ENCODE results near the gene FSTL5. TPM values are rescaled to one million over a fixed set of nuclear protein-coding genes. Genes with fewer than 3 reads are reported as not detected.

The FSTL5 gene
- total RNA-seq, 1 experiment from 2014 or later: 1.9 TPM

- no peak for TF ChIP-seq CTCF (IDR thresholded peaks at IDR 0.05; ENCODE audit: insufficient read depth in 1 of 2, low read depth in 1 of 2, low read length in 1 of 2, severe bottlenecking in 1 of 2, unreplicated experiment in 1 of 2)
- intact Hi-C loops (cut with micrococcal nuclease; ENCODE audit: unreplicated experiment): no loop called here
- Histone ChIP-seq H3K4me3 (ENCODE audit: low read depth, low read length) (no peak overlapping the region), H3K27me3 (replicated peaks; ENCODE audit: control insufficient read depth, insufficient read depth, low read length) (no peaks in the 10 kb centered on the region), H3K36me3 (ENCODE audit: control insufficient read depth, insufficient read depth, low read length) (no peaks in the 10 kb centered on the region), H3K9me3 (no peaks in the 10 kb centered on the region), H3K4me1 (no peaks in the 10 kb centered on the region)
- ChIA-PET POLR2A (no interaction called here), CTCF (no interaction called here)
- H3K9me3 Mint-ChIP-seq (ENCODE audit: unreplicated experiment): no peaks in the 10 kb centered on the region
- DNase-seq: no peak
- no peaks in the 10 kb centered on the region for H3K4me1 Mint-ChIP-seq (ENCODE audit: low read depth, unreplicated experiment)
- H3K27ac Mint-ChIP-seq (ENCODE audit: unreplicated experiment): no peak overlapping the region
- BruUV-seq (replicated peaks): no TSS peak
- no peak overlapping the region for H3K4me3 Mint-ChIP-seq (ENCODE audit: unreplicated experiment)
- no peaks in the 10 kb centered on the region for H3K27me3 Mint-ChIP-seq (ENCODE audit: insufficient read depth, unreplicated experiment)
- no peaks in the 10 kb centered on the region for H3K36me3 Mint-ChIP-seq (ENCODE audit: insufficient read depth, unreplicated experiment)
Measured at GRCh38 chr4:162140051-162140683, 23.6 kb downstream of the FSTL5 start.

GRCh38 chr4:162139412-162139811 is 24.4 kb downstream of the FSTL5 start:
- Histone ChIP-seq H3K9me3 (no peaks in the 10 kb centered on the region), H3K4me3 (ENCODE audit: low read depth, low read length) (no peak overlapping the region), H3K4me1 (no peaks in the 10 kb centered on the region), H3K36me3 (ENCODE audit: control insufficient read depth, insufficient read depth, low read length) (no peaks in the 10 kb centered on the region), H3K27me3 (replicated peaks; ENCODE audit: control insufficient read depth, insufficient read depth, low read length) (no peaks in the 10 kb centered on the region)
- DNase-seq: no peak
- intact Hi-C loops (cut with micrococcal nuclease; ENCODE audit: unreplicated experiment): no loop called here
- H3K27me3 Mint-ChIP-seq (ENCODE audit: insufficient read depth, unreplicated experiment): no peaks in the 10 kb centered on the region
- H3K4me3 Mint-ChIP-seq (ENCODE audit: unreplicated experiment): no peak overlapping the region
- TF ChIP-seq CTCF (IDR thresholded peaks at IDR 0.05; ENCODE audit: insufficient read depth in 1 of 2, low read depth in 1 of 2, low read length in 1 of 2, severe bottlenecking in 1 of 2, unreplicated experiment in 1 of 2): no peak
- no peak overlapping the region for H3K27ac Mint-ChIP-seq (ENCODE audit: unreplicated experiment)
- BruUV-seq (replicated peaks): no TSS peak
- POLR2A ChIA-PET: no interaction called here
- H3K4me1 Mint-ChIP-seq (ENCODE audit: low read depth, unreplicated experiment): no peaks in the 10 kb centered on the region
- no peaks in the 10 kb centered on the region for H3K9me3 Mint-ChIP-seq (ENCODE audit: unreplicated experiment)
- CTCF ChIA-PET: no interaction called here
- H3K36me3 Mint-ChIP-seq (ENCODE audit: insufficient read depth, unreplicated experiment): no peaks in the 10 kb centered on the region

- no peak overlapping the region for H3K4me3 Mint-ChIP-seq (ENCODE audit: unreplicated experiment)
- no peaks in the 10 kb centered on the region for H3K9me3 Mint-ChIP-seq (ENCODE audit: unreplicated experiment)
- H3K27me3 ChIP-seq (replicated peaks; ENCODE audit: control insufficient read depth, insufficient read depth, low read length): no peaks in the 10 kb centered on the region
- no peaks in the 10 kb centered on the region for H3K4me1 ChIP-seq
- no peaks in the 10 kb centered on the region for H3K36me3 Mint-ChIP-seq (ENCODE audit: insufficient read depth, unreplicated experiment)
- H3K27me3 Mint-ChIP-seq (ENCODE audit: insufficient read depth, unreplicated experiment): peaks cover 5% of the 10 kb centered on the region
- POLR2A ChIA-PET: no interaction called here
- no peaks in the 10 kb centered on the region for H3K4me1 Mint-ChIP-seq (ENCODE audit: low read depth, unreplicated experiment)
- H3K4me3 ChIP-seq (ENCODE audit: low read depth, low read length): no peak overlapping the region
- no peaks in the 10 kb centered on the region for H3K9me3 ChIP-seq
- no TSS peak for BruUV-seq (replicated peaks)
- CTCF ChIA-PET: no interaction called here
- intact Hi-C loops (cut with micrococcal nuclease; ENCODE audit: unreplicated experiment): no loop called here
- TF ChIP-seq CTCF (IDR thresholded peaks at IDR 0.05; ENCODE audit: insufficient read depth in 1 of 2, low read depth in 1 of 2, low read length in 1 of 2, severe bottlenecking in 1 of 2, unreplicated experiment in 1 of 2): no peak
- H3K27ac Mint-ChIP-seq (ENCODE audit: unreplicated experiment): no peak overlapping the region
- H3K36me3 ChIP-seq (ENCODE audit: control insufficient read depth, insufficient read depth, low read length): no peaks in the 10 kb centered on the region
- no peak for DNase-seq
Measured at GRCh38 chr4:162131256-162131655, 32.5 kb downstream of the FSTL5 start.
